Astrocyte of the hippocampus (primary cell): Measurements from ENCODE around the gene RAB28.

Experiments
- DNase-seq: peaks from one replicate; pipeline ENCODE4 v3.0.0; 2011; ENCODE audit warnings: low read depth, low spot score

The RAB28 gene

GRCh38 chr4:13322681-13323101 lies 161.4 kb downstream of the RAB28 start:
- peak; percentile 85 for DNase-seq
